ENCODE results near the gene INSYN2B. TPM values are rescaled to one million over a fixed set of nuclear protein-coding genes. Genes with fewer than 3 reads are reported as not detected.

INSYN2B gene
- total RNA-seq, 1 donor from 2014 or later = 0.56 TPM

DNA sequence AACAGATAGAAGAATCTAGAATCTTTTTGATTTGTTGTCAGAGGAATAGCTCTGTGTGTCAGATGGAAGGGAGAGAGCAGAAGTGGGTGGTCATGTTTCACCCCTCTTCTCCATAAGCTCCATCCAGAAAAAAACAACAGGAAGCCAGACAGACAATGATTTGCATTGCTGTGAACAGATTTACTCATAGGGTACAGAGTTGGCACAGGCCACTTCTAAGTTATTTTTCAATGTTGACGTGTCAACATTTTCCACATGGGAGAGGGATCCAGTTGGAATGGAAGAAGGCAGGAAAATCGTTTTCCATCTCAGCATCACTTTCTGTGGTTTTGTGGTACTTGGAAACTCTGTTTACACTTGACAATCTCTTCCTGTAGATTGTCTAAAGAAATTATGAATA lies 86.7 kb downstream of the INSYN2B start:
- no peak overlapping the region for H3K4me3 Mint-ChIP-seq

DNA sequence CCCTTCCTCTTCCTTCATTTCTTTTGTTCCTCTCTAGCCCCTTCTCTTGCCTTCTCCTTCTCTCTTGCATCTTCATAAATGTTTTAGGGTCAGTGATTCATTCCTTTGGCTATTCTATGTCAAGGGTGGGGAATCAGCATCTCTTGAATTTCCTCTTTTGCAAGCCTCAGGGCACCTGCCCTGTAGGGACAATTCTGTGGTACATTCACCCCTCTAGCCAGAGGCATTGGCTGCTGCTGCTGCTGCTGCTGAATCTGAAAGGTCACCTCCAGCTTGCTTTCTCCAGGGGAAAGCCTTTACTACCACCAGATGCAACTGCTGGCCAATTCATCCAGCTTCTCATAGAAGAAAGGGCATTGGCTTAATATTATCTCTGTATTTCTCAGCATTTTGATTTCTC lies 87.3 kb downstream of the INSYN2B start:
- Mint-ChIP-seq H3K36me3 (no peaks in the 10 kb centered on the region), H3K27ac (no peak overlapping the region), H3K4me1 (no peaks in the 10 kb centered on the region), H3K4me3 (no peak overlapping the region), H3K9me3 (no peaks in the 10 kb centered on the region), H3K27me3 (ENCODE audit: low read depth) (peaks cover 54% of the 10 kb centered on the region)
- TF ChIP-seq, protein P1, sequence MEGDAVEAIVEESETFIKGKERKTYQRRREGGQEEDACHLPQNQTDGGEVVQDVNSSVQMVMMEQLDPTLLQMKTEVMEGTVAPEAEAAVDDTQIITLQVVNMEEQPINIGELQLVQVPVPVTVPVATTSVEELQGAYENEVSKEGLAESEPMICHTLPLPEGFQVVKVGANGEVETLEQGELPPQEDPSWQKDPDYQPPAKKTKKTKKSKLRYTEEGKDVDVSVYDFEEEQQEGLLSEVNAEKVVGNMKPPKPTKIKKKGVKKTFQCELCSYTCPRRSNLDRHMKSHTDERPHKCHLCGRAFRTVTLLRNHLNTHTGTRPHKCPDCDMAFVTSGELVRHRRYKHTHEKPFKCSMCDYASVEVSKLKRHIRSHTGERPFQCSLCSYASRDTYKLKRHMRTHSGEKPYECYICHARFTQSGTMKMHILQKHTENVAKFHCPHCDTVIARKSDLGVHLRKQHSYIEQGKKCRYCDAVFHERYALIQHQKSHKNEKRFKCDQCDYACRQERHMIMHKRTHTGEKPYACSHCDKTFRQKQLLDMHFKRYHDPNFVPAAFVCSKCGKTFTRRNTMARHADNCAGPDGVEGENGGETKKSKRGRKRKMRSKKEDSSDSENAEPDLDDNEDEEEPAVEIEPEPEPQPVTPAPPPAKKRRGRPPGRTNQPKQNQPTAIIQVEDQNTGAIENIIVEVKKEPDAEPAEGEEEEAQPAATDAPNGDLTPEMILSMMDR (IDR thresholded peaks at IDR 0.05; ENCODE audit: unreplicated experiment) = no peak
- no peak for DNase-seq (ENCODE audit: low spot score in 2 of 2, unreplicated experiment in 2 of 2)

More for the DNA sequence above, 86.7 kb downstream of the INSYN2B start:
- no peak for DNase-seq (ENCODE audit: low spot score in 2 of 2, unreplicated experiment in 2 of 2)
- no peaks in the 10 kb centered on the region for H3K4me1 Mint-ChIP-seq
- no peak overlapping the region for H3K27ac Mint-ChIP-seq
- TF ChIP-seq, protein P1 (IDR thresholded peaks at IDR 0.05; ENCODE audit: unreplicated experiment) = no peak
- H3K9me3 Mint-ChIP-seq = no peaks in the 10 kb centered on the region
- peaks cover 51% of the 10 kb centered on the region for H3K27me3 Mint-ChIP-seq (ENCODE audit: low read depth)
- H3K36me3 Mint-ChIP-seq = no peaks in the 10 kb centered on the region

- no peak overlapping the region for H3K27ac Mint-ChIP-seq
- no peak overlapping the region for H3K4me3 Mint-ChIP-seq
- no peaks in the 10 kb centered on the region for H3K9me3 Mint-ChIP-seq
- TF ChIP-seq, protein P1 (IDR thresholded peaks at IDR 0.05; ENCODE audit: unreplicated experiment) = no peak
- H3K36me3 Mint-ChIP-seq = no peaks in the 10 kb centered on the region
- no peaks in the 10 kb centered on the region for H3K4me1 Mint-ChIP-seq
- no peak for DNase-seq (ENCODE audit: low spot score in 2 of 2, unreplicated experiment in 2 of 2)
- peaks cover 56% of the 10 kb centered on the region for H3K27me3 Mint-ChIP-seq (ENCODE audit: low read depth)
Measured at GRCh38 chr5:169889572-169889971, 90.7 kb downstream of the INSYN2B start.

GRCh38 chr5:169886677-169887076 lies 93.6 kb downstream of the INSYN2B start:
- Mint-ChIP-seq H3K4me1 (peaks cover 5% of the 10 kb centered on the region), H3K36me3 (no peaks in the 10 kb centered on the region), H3K9me3 (no peaks in the 10 kb centered on the region), H3K27me3 (ENCODE audit: low read depth) (peaks cover 42% of the 10 kb centered on the region), H3K27ac (no peak overlapping the region), H3K4me3 (no peak overlapping the region)
- TF ChIP-seq, protein P1 (IDR thresholded peaks at IDR 0.05; ENCODE audit: unreplicated experiment) = no peak
- no peak for DNase-seq (ENCODE audit: low spot score in 2 of 2, unreplicated experiment in 2 of 2)

GRCh38 chr5:169886033-169886432 lies 94.3 kb downstream of the INSYN2B start:
- no peaks in the 10 kb centered on the region for H3K36me3 Mint-ChIP-seq
- no peaks in the 10 kb centered on the region for H3K9me3 Mint-ChIP-seq
- no peak for DNase-seq (ENCODE audit: low spot score in 2 of 2, unreplicated experiment in 2 of 2)
- peaks cover 38% of the 10 kb centered on the region for H3K27me3 Mint-ChIP-seq (ENCODE audit: low read depth)
- TF ChIP-seq, protein P1 (IDR thresholded peaks at IDR 0.05; ENCODE audit: unreplicated experiment) = no peak
- H3K4me1 Mint-ChIP-seq = peaks cover 5% of the 10 kb centered on the region
- no peak overlapping the region for H3K4me3 Mint-ChIP-seq
- H3K27ac Mint-ChIP-seq = no peak overlapping the region
